Measurements from ENCODE around the gene EP400. TPM values are rescaled to one million over a fixed set of nuclear protein-coding genes. Genes with fewer than 3 reads are reported as not detected.

The EP400 gene
- total and polyA plus RNA-seq, 2 of the 8 experiments (the other 6 are each of a cell fraction or from before 2014, with no cell fraction given) = 13.1 to 69.7 TPM

- Histone ChIP-seq H2BK120ac (replicated peaks; ENCODE audit: low read depth, low read length) (no peak overlapping the region), H2BK15ac (ENCODE audit: low read length) (no peak overlapping the region), H3K4me3 (ENCODE audit: extremely low read depth in 1 of 4, insufficient read depth in 2 of 4, low read depth in 3 of 4, low read length in 4 of 4) (no peak overlapping the region), H3K4me2 (ENCODE audit: insufficient read depth in 1 of 2, low read depth in 2 of 2, low read length in 2 of 2) (no peak overlapping the region), H3K23me2 (ENCODE audit: low read depth, low read length) (no peaks in the 10 kb centered on the region), H3K27me3 (replicated peaks in 1 of 4; ENCODE audit: control insufficient read depth in 3 of 4, extremely low read depth in 1 of 4, insufficient read depth in 3 of 4, low read length in 3 of 4) (no peaks in the 10 kb centered on the region), H4K8ac (ENCODE audit: extremely low read depth, insufficient read depth, low read length) (no peak overlapping the region), H3K4ac (replicated peaks; ENCODE audit: insufficient read length, low read depth, low read length) (no peak overlapping the region), H3K56ac (replicated peaks; ENCODE audit: insufficient read length, low read depth, low read length) (no peak overlapping the region), H2AFZ (ENCODE audit: low read length) (no peak overlapping the region), H2BK12ac (ENCODE audit: low read depth, low read length) (no peak overlapping the region), H3K9me3 (ENCODE audit: insufficient read depth in 2 of 2, low read depth in 1 of 2, low read length in 1 of 2) (peaks cover 0 to 4% of the 10 kb centered on the region in 2 experiments; a peak in 1 of 4 replicates), H3K14ac (ENCODE audit: insufficient read length) (no peak overlapping the region), H3K79me1 (ENCODE audit: low read depth, low read length) (no peaks in the 10 kb centered on the region), H3K36me3 (ENCODE audit: control insufficient read depth in 2 of 4, insufficient read depth in 4 of 4, low read length in 3 of 4) (peaks cover 0 to 9% (median 4%) of the 10 kb centered on the region in 4 experiments; a peak in 4 of 8 replicates), H2BK20ac (ENCODE audit: low read length) (no peak overlapping the region), H2BK5ac (ENCODE audit: low read depth, low read length) (0 out of 2 replicates have a peak overlapping the region, but pooled peaks have one; percentile 24), H4K5ac (ENCODE audit: insufficient read length, low read depth, low read length) (no peak overlapping the region), H3K9ac (replicated peaks in 1 of 4; ENCODE audit: extremely low read depth in 1 of 4, low read depth in 3 of 4, low read length in 3 of 4) (no peak overlapping the region), H3K79me2 (ENCODE audit: control insufficient read depth in 1 of 2, insufficient read depth in 2 of 2, low read length in 2 of 2) (peaks cover 0 to 22% of the 10 kb centered on the region in 2 experiments; a peak in 1 of 4 replicates), H3K23ac (ENCODE audit: insufficient read length) (no peak overlapping the region), H4K91ac (replicated peaks; ENCODE audit: insufficient read length, low read length) (no peak overlapping the region), H3K27ac (ENCODE audit: low read depth, low read length) (no peak overlapping the region), H3K18ac (ENCODE audit: extremely low read depth, low read length) (no peak overlapping the region; the same call in 1 of the 2 replicates), H3K4me1 (replicated peaks in 1 of 4; ENCODE audit: control insufficient read depth in 3 of 4, insufficient read depth in 4 of 4, low read length in 3 of 4) (peaks cover 0 to 4% (median 1%) of the 10 kb centered on the region in 4 experiments; a peak in 3 of 7 replicates), H2AK5ac (ENCODE audit: low read depth, low read length) (no peak overlapping the region), H4K20me1 (replicated peaks in 1 of 2; ENCODE audit: control insufficient read depth in 1 of 2, insufficient read depth in 2 of 2, low read length in 2 of 2) (peaks cover 0 to 3% of the 10 kb centered on the region in 2 experiments)
- FAIRE-seq (no peak), DNase-seq (ENCODE audit: low read depth in 1 of 2, low spot score in 2 of 2) (no peak)
- ChIA-PET CTCF (ENCODE audit: partially characterized antibody) (no interaction called here), POLR2A (ENCODE audit: partially characterized antibody) (interaction anchor here (1.0 to 1.4 kb wide), 3 partner anchors 11 to 43 kb away, joined by 3 to 5 read pairs (median 4); no protein-coding TSS in a partner anchor)
- WGBS, 2 experiments (ENCODE audit: extremely low coverage in 1 of 2, insufficient coverage in 1 of 2, insufficient read length in 1 of 2, insufficient replicate concordance in 2 of 2, low coverage in 1 of 2, low lambda C conversion rate in 2 of 2, missing lambda C conversion rate in 1 of 2) = 95% methylated on average over 15 of the region's 16 CpGs; no CpG with 5 or more reads in 1 of the 2 experiments
- TF ChIP-seq SP2 (IDR thresholded peaks at IDR 0.05; ENCODE audit: low read length) (no peak), RFX5 (IDR thresholded peaks at IDR 0.05; ENCODE audit: borderline replicate concordance, low read depth, low read length) (no peak), TAF1 (IDR thresholded peaks at IDR 0.05; ENCODE audit: low read depth, low read length) (no peak), YY1 (IDR thresholded peaks at IDR 0.05; ENCODE audit: low read depth, low read length) (no peak), EP300 (IDR thresholded peaks at IDR 0.05; ENCODE audit: borderline replicate concordance in 1 of 2, low read depth in 2 of 2, low read length in 2 of 2) (no peak), JUND (IDR thresholded peaks at IDR 0.05; ENCODE audit: low read length) (no peak), CTBP2 (IDR thresholded peaks at IDR 0.05; ENCODE audit: borderline replicate concordance, insufficient read depth, insufficient read length, low read length) (no peak), BACH1 (IDR thresholded peaks at IDR 0.05; ENCODE audit: low read length) (no peak), ATF3 (IDR thresholded peaks at IDR 0.05; ENCODE audit: insufficient read depth, low read depth, low read length) (no peak), E2F6 (IDR thresholded peaks at IDR 0.05) (no peak), PHF8 (conservative IDR thresholded peaks at IDR 0.05; ENCODE audit: low read depth, low read length) (no peak), HDAC6 (IDR thresholded peaks at IDR 0.05; ENCODE audit: low read depth, low read length) (no peak)
Observed at GRCh38 chr12:132094269-132094891, 144.6 kb downstream of the EP400 start.

All from H1 (cell line).